ENCODE measurements around the gene INPP5B. TPM values are rescaled to one million over a fixed set of nuclear protein-coding genes. Genes with fewer than 3 reads are reported as not detected.
"Not testable (repeated sequence)": the region's sequence is repeated elsewhere in the genome, so short reads cannot be mapped to it uniquely, and the experiment has no call there.

The INPP5B gene
- total and polyA plus RNA-seq, 9 of the 15 experiments (the other 6 are each of a cell fraction or from before 2014, with no cell fraction given): 14.1 to 28.7 (median 20.9) TPM

DNA sequence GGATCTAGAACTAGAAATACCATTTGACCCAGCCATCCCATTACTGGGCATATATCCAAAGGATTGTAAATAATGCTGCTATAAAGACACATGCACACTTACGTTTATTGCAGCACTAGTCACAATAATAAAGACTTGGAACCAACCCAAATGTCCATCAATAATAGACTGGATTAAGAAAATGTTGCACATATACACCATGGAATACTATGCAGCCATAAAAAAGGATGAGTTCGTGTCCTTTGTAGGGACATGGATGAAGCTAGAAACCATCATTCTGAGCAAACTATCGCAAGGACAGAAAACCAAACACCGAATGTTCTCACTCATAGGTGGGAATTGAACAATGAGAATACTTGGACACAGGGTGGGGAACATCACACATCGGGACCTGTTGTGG is 26.8 kb upstream of the INPP5B start:
- ATAC-seq; BruUV-seq (replicated peaks); H2AFZ ChIP-seq (ENCODE audit: low read depth, low read length); H3K4me3 ChIP-seq; H3K9me1 ChIP-seq (ENCODE audit: control insufficient read depth, insufficient read depth, low read length); POLR2A ChIA-PET; H3K27me3 ChIP-seq (ENCODE audit: control insufficient read depth in 2 of 2, insufficient read depth in 2 of 2, low read length in 2 of 2); FAIRE-seq; H3K9me3 ChIP-seq (replicated peaks; ENCODE audit: control insufficient read depth, insufficient read depth, low read depth, low read length); H3K9ac ChIP-seq (ENCODE audit: insufficient read depth in 1 of 2, low read depth in 2 of 2, low read length in 2 of 2); H4K20me1 ChIP-seq (replicated peaks; ENCODE audit: control insufficient read depth, insufficient read depth, low read length); H3K27ac ChIP-seq (ENCODE audit: extremely low read depth, low read depth, low read length); H3K4me1 ChIP-seq (replicated peaks in 1 of 2; ENCODE audit: control insufficient read depth in 2 of 2, insufficient read depth in 2 of 2, low read length in 2 of 2); CTCF ChIA-PET (ENCODE audit: low intra/inter-chr PET ratio); DNase-seq (ENCODE audit: extremely low read depth in 1 of 4, low spot score in 3 of 4); H3K4me2 ChIP-seq (ENCODE audit: insufficient read depth, low read length); in situ Hi-C loops (cut with MboI): not testable (repeated sequence)
- WGBS (ENCODE audit: insufficient coverage, low coverage, missing lambda C conversion rate): 88% methylated on average over 5 of the region's 5 CpGs
- intact Hi-C loops (cut with micrococcal nuclease): loop anchor here (10.0 kb wide), 1 partner anchor 159 kb away; no protein-coding TSS in a partner anchor
- peaks cover 78% of the 10 kb centered on the region for H3K36me3 ChIP-seq (ENCODE audit: control insufficient read depth, insufficient read depth, low read length)
- peak; percentile 34; the same call in 1 of the 2 replicates for TF ChIP-seq BCOR (IDR thresholded peaks at IDR 0.05)
- peak; percentile 70 for TF ChIP-seq ZNF146 (CRISPR knock-in tag; IDR thresholded peaks at IDR 0.05; ENCODE audit: unreplicated experiment)
- peaks cover 11% of the 10 kb centered on the region for H3K79me2 ChIP-seq (ENCODE audit: control insufficient read depth, insufficient read depth, low read length)

- no peaks in the 10 kb centered on the region for H3K79me2 ChIP-seq (ENCODE audit: control insufficient read depth, insufficient read depth, low read length)
- CTCF ChIA-PET (ENCODE audit: low intra/inter-chr PET ratio): interaction anchor here (0.6 kb wide), 1 partner anchor 100 kb away, joined by 3 read pairs; no protein-coding TSS in a partner anchor
- no peak overlapping the region for H3K27ac ChIP-seq (ENCODE audit: extremely low read depth, low read depth, low read length)
- H3K9me1 ChIP-seq (ENCODE audit: control insufficient read depth, insufficient read depth, low read length): no peaks in the 10 kb centered on the region
- peaks cover 82% of the 10 kb centered on the region for H3K36me3 ChIP-seq (ENCODE audit: control insufficient read depth, insufficient read depth, low read length)
- ATAC-seq (no peak), DNase-seq (ENCODE audit: extremely low read depth in 1 of 4, low spot score in 3 of 4) (no peak), FAIRE-seq (no peak)
- intact Hi-C loops (cut with micrococcal nuclease): no loop called here
- no peaks in the 10 kb centered on the region for H3K27me3 ChIP-seq (ENCODE audit: control insufficient read depth in 2 of 2, insufficient read depth in 2 of 2, low read length in 2 of 2)
- in situ Hi-C loops (cut with MboI): no loop called here
- H3K4me3 ChIP-seq: no peak overlapping the region
- WGBS (ENCODE audit: insufficient coverage, low coverage, missing lambda C conversion rate): 100% methylated on average over 4 of the region's 4 CpGs
- BruUV-seq (replicated peaks): no TSS peak
- H3K9me3 ChIP-seq (replicated peaks; ENCODE audit: control insufficient read depth, insufficient read depth, low read depth, low read length): no peaks in the 10 kb centered on the region
- no peak overlapping the region for H3K4me2 ChIP-seq (ENCODE audit: insufficient read depth, low read length)
- H4K20me1 ChIP-seq (replicated peaks; ENCODE audit: control insufficient read depth, insufficient read depth, low read length): no peaks in the 10 kb centered on the region
- H3K4me1 ChIP-seq (replicated peaks in 1 of 2; ENCODE audit: control insufficient read depth in 2 of 2, insufficient read depth in 2 of 2, low read length in 2 of 2): no peaks in the 10 kb centered on the region
- H3K9ac ChIP-seq (ENCODE audit: insufficient read depth in 1 of 2, low read depth in 2 of 2, low read length in 2 of 2): no peak overlapping the region
- H2AFZ ChIP-seq (ENCODE audit: low read depth, low read length): no peak overlapping the region
- POLR2A ChIA-PET: interaction anchor here (1.8 kb wide), 1 partner anchor 10 kb away, joined by 8 read pairs; no protein-coding TSS in a partner anchor
- TF ChIP-seq ATF1 (CRISPR knock-in tag; IDR thresholded peaks at IDR 0.05) (no peak), ATF1 (tag; IDR thresholded peaks at IDR 0.05) (no peak), SP2 (IDR thresholded peaks at IDR 0.05; ENCODE audit: extremely low read depth, low read depth, low read length, poor library complexity, severe bottlenecking) (no peak), ZNF133 (CRISPR knock-in tag; IDR thresholded peaks at IDR 0.05) (no peak), KAT7 (CRISPR knock-in tag; IDR thresholded peaks at IDR 0.05; ENCODE audit: borderline replicate concordance) (no peak), SREBF1 (IDR thresholded peaks at IDR 0.05; ENCODE audit: borderline replicate concordance, low read depth, low read length) (no peak), ZNF780A (CRISPR knock-in tag; IDR thresholded peaks at IDR 0.05) (no peak), RBM25 (IDR thresholded peaks at IDR 0.05; ENCODE audit: low read depth, low read length, severe bottlenecking) (no peak), ZBTB34 (CRISPR knock-in tag; IDR thresholded peaks at IDR 0.05) (no peak)
- TF ChIP-seq, protein P1, sequence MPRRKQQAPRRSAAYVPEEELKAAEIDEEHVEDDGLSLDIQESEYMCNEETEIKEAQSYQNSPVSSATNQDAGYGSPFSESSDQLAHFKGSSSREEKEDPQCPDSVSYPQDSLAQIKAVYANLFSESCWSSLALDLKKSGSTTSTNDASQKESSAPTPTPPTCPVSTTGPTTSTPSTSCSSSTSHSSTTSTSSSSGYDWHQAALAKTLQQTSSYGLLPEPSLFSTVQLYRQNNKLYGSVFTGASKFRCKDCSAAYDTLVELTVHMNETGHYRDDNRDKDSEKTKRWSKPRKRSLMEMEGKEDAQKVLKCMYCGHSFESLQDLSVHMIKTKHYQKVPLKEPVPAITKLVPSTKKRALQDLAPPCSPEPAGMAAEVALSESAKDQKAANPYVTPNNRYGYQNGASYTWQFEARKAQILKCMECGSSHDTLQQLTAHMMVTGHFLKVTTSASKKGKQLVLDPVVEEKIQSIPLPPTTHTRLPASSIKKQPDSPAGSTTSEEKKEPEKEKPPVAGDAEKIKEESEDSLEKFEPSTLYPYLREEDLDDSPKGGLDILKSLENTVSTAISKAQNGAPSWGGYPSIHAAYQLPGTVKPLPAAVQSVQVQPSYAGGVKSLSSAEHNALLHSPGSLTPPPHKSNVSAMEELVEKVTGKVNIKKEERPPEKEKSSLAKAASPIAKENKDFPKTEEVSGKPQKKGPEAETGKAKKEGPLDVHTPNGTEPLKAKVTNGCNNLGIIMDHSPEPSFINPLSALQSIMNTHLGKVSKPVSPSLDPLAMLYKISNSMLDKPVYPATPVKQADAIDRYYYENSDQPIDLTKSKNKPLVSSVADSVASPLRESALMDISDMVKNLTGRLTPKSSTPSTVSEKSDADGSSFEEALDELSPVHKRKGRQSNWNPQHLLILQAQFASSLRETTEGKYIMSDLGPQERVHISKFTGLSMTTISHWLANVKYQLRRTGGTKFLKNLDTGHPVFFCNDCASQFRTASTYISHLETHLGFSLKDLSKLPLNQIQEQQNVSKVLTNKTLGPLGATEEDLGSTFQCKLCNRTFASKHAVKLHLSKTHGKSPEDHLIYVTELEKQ (CRISPR knock-in tag; IDR thresholded peaks at IDR 0.05): no peak
These were observed 18.4 kb upstream of the INPP5B start for GRCh38 chr1:37965301-37965700.

Data from K562 (cell line).